Small intestine (tissue), 7 donors: ENCODE results near the gene GALNT11. TPM values are rescaled to one million over a fixed set of nuclear protein-coding genes. Genes with fewer than 3 reads are reported as not detected.

Experiments
- DNase-seq, 2 donors: peaks; one replicate each; pipeline versions ENCODE4 v3.0.0 to v3.0.0-alpha.2; 2013
- FAIRE-seq: peaks from 2 replicates; lab custom pipeline; 2012; peaks lifted over from hg19 to GRCh38; lab: Jason Lieb, UNC
- H3K27ac ChIP-seq, 3 donors: one replicate each; pipeline ENCODE4 v1.5.1; 2013; ENCODE audit warnings: low read length in 2 of 3, mild to moderate bottlenecking in 2 of 3, control low read depth in 1 of 3, inconsistent platforms in 1 of 3, low read depth in 1 of 3, moderate library complexity in 1 of 3
- H3K27me3 ChIP-seq, 3 donors: one replicate each; pipeline ENCODE4 v1.6.1; 2013; ENCODE audit warnings: low read length in 3 of 3, inconsistent platforms in 1 of 3; ENCODE audit not compliant: control insufficient read depth in 3 of 3, insufficient read depth in 3 of 3
- H3K36me3 ChIP-seq, 3 donors: one replicate each; pipeline ENCODE4 v1.6.1; 2013; ENCODE audit warnings: low read length in 3 of 3, inconsistent platforms in 1 of 3, low read depth in 1 of 3, mild to moderate bottlenecking in 1 of 3, moderate library complexity in 1 of 3; ENCODE audit not compliant: control insufficient read depth in 3 of 3, insufficient read depth in 2 of 3
- H3K4me1 ChIP-seq, 3 donors: one replicate each; pipeline ENCODE4 v1.6.1; 2013; ENCODE audit warnings: low read length in 2 of 3, inconsistent platforms in 1 of 3, low read depth in 1 of 3, mild to moderate bottlenecking in 1 of 3, moderate library complexity in 1 of 3; ENCODE audit not compliant: control insufficient read depth in 3 of 3, insufficient read depth in 2 of 3
- H3K4me3 ChIP-seq, 3 donors: one replicate each; pipeline ENCODE4 v1.5.1; 2013; ENCODE audit warnings: low read length in 3 of 3, control low read depth in 1 of 3, inconsistent platforms in 1 of 3, low read depth in 1 of 3, mild to moderate bottlenecking in 1 of 3, moderate library complexity in 1 of 3
- H3K9me3 ChIP-seq, 2 donors: one replicate each; pipeline ENCODE4 v1.6.1; 2013; ENCODE audit warnings: low read depth in 1 of 2, low read length in 1 of 2; ENCODE audit not compliant: control insufficient read depth in 2 of 2, insufficient read depth in 1 of 2
- WGBS, 3 donors: extraction: QIAGEN DNeasy Blood & Tissue Kit; methylation state at CpG; one replicate each; pipeline ENCODE4 v1.1.7; 2013; 5-methylcytosine and 5-hydroxymethylcytosine counted together
- polyA plus RNA-seq, 4 donors: library from polyadenylated mRNA; stranded (reverse) in 3 of 4; unstranded in 1 of 4; fragments of 200-250 nt in 3 of 4; fragments of 120-200 nt in 1 of 4; gene quantifications; one replicate each; pipeline versions ENCODE4 v1.2.1 to v1.2.3, GENCODE V29; 2013
- donor health status: healthy with polysubstance abuse.
- donor health status: control.
- donor health status: control.
- donor health status: Bipolar disorder and iron deficiency.
- donor health status: healthy.

The GALNT11 gene
- polyA plus RNA-seq, 4 donors, result 8.1 to 39.7 (median 17.6) TPM

- Histone ChIP-seq H3K4me1 (no peaks in the 10 kb centered on the region), H3K36me3 (peaks cover 10 to 39% (median 37%) of the 10 kb centered on the region in 3 donors), H3K4me3 (no peak overlapping the region), H3K27ac (no peak overlapping the region), H3K27me3 (no peaks in the 10 kb centered on the region), H3K9me3 (no peaks in the 10 kb centered on the region)
- FAIRE-seq, result no peak
- 89 to 91% (median 90%) methylated on average over 6 of the region's 6 CpGs for WGBS, 3 donors
- DNase-seq, result no peak
These were observed 136.8 kb downstream of the GALNT11 start for GRCh38 chr7:152162287-152162686.

Other genes with a start within 250 kb of the GALNT11 start
- gene PRKAG2, start 148.6 kb upstream of the GALNT11 start, polyA plus RNA-seq, result 10 to 100 TPM; 26.3 to 57.9 (median 49.4) TPM
- gene GALNTL5, start 69.2 kb upstream of the GALNT11 start, polyA plus RNA-seq, result not detected